GM18951 (cell line): ENCODE data around the gene HNRNPU.
"Not testable (repeated sequence)": the region's sequence is repeated elsewhere in the genome, so short reads cannot be mapped to it uniquely, and the experiment has no call there.

ENCODE experiments used
- POLR2A ChIP-seq: IDR thresholded peaks from 4 replicates; pipeline ENCODE4 v1.6.1; 2011; ENCODE audit warnings: mild to moderate bottlenecking; ENCODE audit not compliant: insufficient read length, insufficient read depth; ENCODE audit errors: extremely low read depth
- in situ Hi-C: fragments of 300-500 bp; cut with MboI; formaldehyde crosslinking; loops from one replicate; pipeline ENCODE4 v1.12.0; 2022; ENCODE audit warnings: low sequenced_read_pairs, mixed read lengths, inconsistent platforms; ENCODE audit not compliant: unreplicated experiment

HNRNPU gene

GRCh38 chr1:244833734-244834542, 30.4 kb downstream of the HNRNPU start:
- in situ Hi-C loops = no loop called here

DNA sequence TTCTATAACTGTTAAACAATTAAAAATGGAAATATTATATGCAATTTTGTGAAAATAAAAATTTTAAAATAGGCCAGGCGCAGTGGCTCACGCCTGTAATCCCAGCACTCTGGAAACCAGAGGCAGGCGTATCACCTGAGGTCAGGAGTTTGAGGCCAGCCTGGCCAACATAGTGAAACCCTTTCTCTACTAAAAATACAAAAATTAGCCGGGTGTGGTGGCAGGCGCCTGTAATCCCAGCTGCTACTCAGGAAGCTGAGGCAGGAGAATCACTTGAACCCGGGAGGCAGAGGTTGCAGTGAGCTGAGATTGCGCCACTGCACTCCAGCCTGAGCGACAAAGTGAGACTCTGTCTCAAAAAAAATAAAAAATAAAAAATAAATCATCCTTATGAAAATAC, 31.1 kb downstream of the HNRNPU start:
- in situ Hi-C loops = not testable (repeated sequence)

More at GRCh38 chr1:244833734-244834542, 30.4 kb downstream of the HNRNPU start:
- TF ChIP-seq POLR2A = peak; percentile 18

DNA sequence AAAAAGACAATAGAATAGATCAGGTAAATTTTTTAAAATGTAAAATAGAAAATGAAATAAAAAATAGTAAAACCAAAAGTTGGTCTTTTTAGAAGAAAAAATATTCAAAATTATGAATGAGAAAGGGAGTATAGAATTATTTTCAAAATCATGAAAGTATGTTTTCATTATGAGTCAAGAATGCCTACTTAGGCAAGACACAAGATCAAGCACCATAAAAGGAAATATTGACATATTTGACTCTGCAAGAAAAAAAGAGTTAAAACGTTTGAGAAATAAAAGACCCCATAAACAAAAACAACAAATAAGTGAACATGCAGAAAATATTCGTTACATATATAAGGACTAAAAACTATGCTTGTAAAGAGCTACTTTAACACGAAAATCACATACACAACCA, 33.7 kb downstream of the HNRNPU start:
- in situ Hi-C loops = no loop called here
- no peak for TF ChIP-seq POLR2A

DNA sequence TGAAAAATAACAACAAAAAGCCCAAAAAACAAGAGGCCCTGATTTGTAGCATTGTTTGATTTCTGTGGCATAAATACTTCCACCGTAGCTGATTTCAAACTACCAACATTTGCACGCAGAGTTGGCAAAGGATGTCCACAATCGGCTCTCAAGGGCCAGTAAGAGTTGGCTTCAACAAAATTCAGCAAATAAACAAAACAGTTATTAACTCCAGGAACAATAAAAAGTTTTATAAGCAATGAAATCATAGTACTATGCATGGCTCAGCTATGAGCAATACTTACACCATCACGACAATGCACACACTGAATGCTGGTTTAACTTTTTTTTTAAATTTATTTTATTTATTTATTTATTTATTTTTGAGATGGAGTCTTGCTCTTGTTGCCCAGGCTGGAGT, 37.6 kb downstream of the HNRNPU start:
- TF ChIP-seq POLR2A = no peak
- in situ Hi-C loops = no loop called here

DNA sequence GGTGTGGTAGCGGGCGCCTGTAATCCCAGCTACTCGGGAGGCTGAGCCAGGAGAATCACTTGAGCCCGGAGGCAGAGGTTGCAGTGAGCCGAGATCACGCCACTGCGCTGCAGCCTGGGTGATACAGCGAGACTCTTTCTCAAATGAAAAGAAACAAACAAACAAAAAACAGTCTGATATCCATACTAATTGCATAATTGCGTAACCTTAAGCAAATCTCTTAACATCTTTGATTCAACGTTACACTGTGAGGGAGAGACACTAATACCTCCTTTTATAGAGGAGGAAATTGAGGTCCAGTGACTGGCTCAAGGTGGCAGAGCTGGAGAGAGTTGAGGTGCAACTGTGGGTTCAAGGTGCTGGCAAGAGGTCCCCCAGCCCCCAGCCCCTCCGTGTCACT, 41.5 kb downstream of the HNRNPU start:
- no peak for TF ChIP-seq POLR2A
- in situ Hi-C loops = no loop called here

GRCh38 chr1:244821134-244821533, 43.2 kb downstream of the HNRNPU start:
- TF ChIP-seq POLR2A = no peak
- in situ Hi-C loops = no loop called here

DNA sequence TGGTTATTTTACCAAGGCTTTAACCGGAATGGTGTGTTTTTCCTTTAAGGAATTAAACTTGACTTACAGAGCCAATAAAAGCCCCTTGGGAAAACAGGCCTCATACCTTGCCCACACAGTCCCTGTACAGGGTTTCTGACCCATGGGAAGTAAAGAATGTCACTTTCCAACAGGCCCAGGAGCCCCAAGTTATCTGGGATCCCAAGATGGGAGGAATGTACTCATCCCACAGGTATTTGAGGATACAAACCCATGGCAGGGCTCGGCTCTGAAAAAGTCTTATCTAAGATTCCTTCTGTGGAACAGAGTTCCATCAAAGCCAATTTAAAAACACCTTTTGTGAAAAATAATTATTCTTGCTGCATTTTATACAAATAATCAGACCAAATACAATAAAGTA, 44.2 kb downstream of the HNRNPU start:
- in situ Hi-C loops = no loop called here
- TF ChIP-seq POLR2A = no peak

DNA sequence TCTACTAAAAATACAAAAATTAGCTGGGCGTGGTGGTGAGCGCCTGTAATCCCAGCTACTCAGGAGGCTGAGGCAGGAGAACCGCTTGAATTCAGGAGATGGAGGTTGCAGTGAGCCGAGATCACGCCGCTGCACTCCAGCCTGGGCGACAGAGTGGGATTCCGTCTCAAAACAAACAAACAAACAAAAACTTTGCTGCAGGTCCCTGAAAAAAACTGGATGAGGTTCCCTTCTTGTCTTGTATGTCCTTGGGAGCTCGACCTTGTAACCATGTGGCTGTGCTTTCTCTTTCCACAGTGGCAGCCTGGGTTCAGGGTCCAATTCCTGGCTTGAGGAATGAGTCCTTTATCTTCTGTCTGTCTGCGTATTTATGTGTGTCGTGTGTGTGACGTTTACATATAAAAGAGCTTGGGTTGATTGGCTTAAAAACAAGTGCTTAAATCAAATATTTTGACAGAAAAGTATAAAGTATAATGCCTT, 46.9 kb downstream of the HNRNPU start:
- in situ Hi-C loops = no loop called here
- TF ChIP-seq POLR2A = no peak

- no peak for TF ChIP-seq POLR2A
- in situ Hi-C loops = no loop called here
Measured at GRCh38 chr1:244815600-244816099, 48.7 kb downstream of the HNRNPU start.

DNA sequence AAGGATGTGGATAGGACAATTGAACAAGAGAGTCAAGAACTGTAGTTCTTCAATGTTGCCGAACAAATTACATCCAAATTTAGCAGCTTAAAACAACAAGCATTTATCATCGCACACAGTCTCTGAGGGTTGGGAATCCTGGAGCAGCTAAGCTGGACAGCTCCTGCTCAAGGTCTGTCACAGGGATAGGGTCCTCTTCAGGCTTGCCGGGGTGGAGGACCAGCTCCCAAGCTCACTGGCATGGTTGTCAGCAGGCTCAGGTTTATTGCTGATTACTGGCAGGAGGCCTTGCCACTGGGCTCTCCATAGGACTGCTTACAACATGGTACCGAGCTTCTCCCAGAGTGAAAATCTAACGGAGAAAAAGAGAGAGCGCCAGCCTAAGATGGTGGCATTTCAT, 51.0 kb downstream of the HNRNPU start:
- no peak for TF ChIP-seq POLR2A
- in situ Hi-C loops = no loop called here

GRCh38 chr1:244810221-244810620, 54.1 kb downstream of the HNRNPU start:
- in situ Hi-C loops = no loop called here
- no peak for TF ChIP-seq POLR2A

- in situ Hi-C loops = loop anchor here (10.0 kb wide), 1 partner anchor 238 kb away; no protein-coding TSS in a partner anchor
Measured at GRCh38 chr1:244807138-244807537, 57.2 kb downstream of the HNRNPU start.

DNA sequence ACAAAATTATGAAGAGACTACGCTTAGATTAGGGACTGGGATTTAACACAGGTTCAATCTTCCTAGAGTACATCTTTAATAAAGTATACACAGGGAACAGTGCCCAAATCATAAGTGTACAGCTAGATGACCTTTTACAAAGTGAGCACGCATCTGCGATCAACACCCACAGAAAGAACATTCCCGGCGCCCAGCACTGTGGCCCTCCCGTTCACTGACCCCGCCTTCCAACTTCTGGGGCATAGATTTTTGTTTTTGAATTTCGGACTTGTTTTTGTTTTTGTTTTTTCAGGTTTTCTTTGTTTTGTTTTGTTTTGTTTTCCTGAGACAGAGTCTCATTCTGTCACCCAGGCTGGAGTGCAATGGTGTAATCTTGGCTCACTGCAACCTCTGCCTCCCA, 59.5 kb downstream of the HNRNPU start:
- in situ Hi-C loops = loop anchor here (10.0 kb wide), 1 partner anchor 240 kb away; no protein-coding TSS in a partner anchor
- TF ChIP-seq POLR2A = no peak

More at GRCh38 chr1:244807138-244807537, 57.2 kb downstream of the HNRNPU start:
- no peak for TF ChIP-seq POLR2A
